HEK293T (cell line): ENCODE results near the gene GATA3.

Source experiments
- CTCF ChIA-PET: fragments of 350-600 bp; formaldehyde crosslinking; extraction: SDS; loops from one replicate; lab custom pipeline; 2021; ENCODE audit warnings: antibody characterized with exemption, inconsistent platforms; lab: Yijun Ruan, JAX
- POLR2A ChIA-PET: fragments of 350-600 bp; formaldehyde crosslinking; extraction: SDS; loops from one replicate; lab custom pipeline; 2020; ENCODE audit warnings: antibody characterized with exemption, inconsistent platforms; lab: Yijun Ruan, JAX
- DNase-seq: peaks from one replicate; pipeline ENCODE4 v3.0.0; 2012; ENCODE audit warnings: mixed read lengths; ENCODE audit errors: extremely low spot score
- ARNT ChIP-seq: fragments of 450-650 bp; IDR thresholded peaks from 2 replicates; pipeline ENCODE4 v1.6.1; 2017; ENCODE audit warnings: mild to moderate bottlenecking
- BHLHE40 ChIP-seq: fragments of 450-650 bp; IDR thresholded peaks from 2 replicates; pipeline ENCODE4 v1.6.1; 2016; ENCODE audit warnings: mild to moderate bottlenecking, moderate library complexity, borderline replicate concordance
- CTBP1 ChIP-seq: fragments of 450-650 bp; IDR thresholded peaks from 2 replicates; pipeline ENCODE4 v1.6.1; 2016; ENCODE audit warnings: borderline replicate concordance
- ELF4 ChIP-seq: fragments of 450-650 bp; IDR thresholded peaks from 2 replicates; pipeline ENCODE4 v1.6.1; 2017; ENCODE audit warnings: antibody characterized with exemption
- FOXA1 ChIP-seq: fragments of 450-650 bp; IDR thresholded peaks from 2 replicates; pipeline ENCODE4 v1.6.1; 2016; ENCODE audit warnings: mild to moderate bottlenecking
- FOXK2 ChIP-seq: fragments of 450-650 bp; IDR thresholded peaks from 2 replicates; pipeline ENCODE4 v1.6.1; 2016; ENCODE audit warnings: mild to moderate bottlenecking
- FOXM1 ChIP-seq: fragments of 450-650 bp; IDR thresholded peaks from 2 replicates; pipeline ENCODE4 v1.6.1; 2017; ENCODE audit warnings: mild to moderate bottlenecking, borderline replicate concordance
- HDGF ChIP-seq: fragments of 450-650 bp; IDR thresholded peaks from 2 replicates; pipeline ENCODE4 v1.6.1; 2017; ENCODE audit warnings: antibody characterized with exemption, borderline replicate concordance
- L3MBTL2 ChIP-seq: fragments of 450-650 bp; conservative IDR thresholded peaks from 2 replicates; pipeline ENCODE4 v1.6.1; 2016; ENCODE audit warnings: mild to moderate bottlenecking
- LEF1 ChIP-seq: fragments of 450-650 bp; IDR thresholded peaks from 2 replicates; pipeline ENCODE4 v1.6.1; 2017; ENCODE audit warnings: mild to moderate bottlenecking, borderline replicate concordance
- NFRKB ChIP-seq: fragments of 450-650 bp; IDR thresholded peaks from 2 replicates; pipeline ENCODE4 v1.6.1; 2016; ENCODE audit warnings: mild to moderate bottlenecking, moderate library complexity
- SP1 ChIP-seq: fragments of 450-650 bp; IDR thresholded peaks from 2 replicates; pipeline ENCODE4 v1.6.1; 2017
- SUZ12 ChIP-seq: fragments of 450-650 bp; IDR thresholded peaks from 2 replicates; pipeline ENCODE4 v1.6.1; 2016; ENCODE audit warnings: mild to moderate bottlenecking
- TARDBP ChIP-seq: fragments of 450-650 bp; IDR thresholded peaks from 2 replicates; pipeline ENCODE4 v1.6.1; 2016
- ZNF384 ChIP-seq: fragments of 450-650 bp; IDR thresholded peaks from 2 replicates; pipeline ENCODE4 v1.6.1; 2016
- TF ChIP-seq, protein P1 (sequence below): fragments of 450-650 bp; IDR thresholded peaks from 2 replicates; pipeline ENCODE4 v1.6.1; 2016

GATA3 gene

DNA sequence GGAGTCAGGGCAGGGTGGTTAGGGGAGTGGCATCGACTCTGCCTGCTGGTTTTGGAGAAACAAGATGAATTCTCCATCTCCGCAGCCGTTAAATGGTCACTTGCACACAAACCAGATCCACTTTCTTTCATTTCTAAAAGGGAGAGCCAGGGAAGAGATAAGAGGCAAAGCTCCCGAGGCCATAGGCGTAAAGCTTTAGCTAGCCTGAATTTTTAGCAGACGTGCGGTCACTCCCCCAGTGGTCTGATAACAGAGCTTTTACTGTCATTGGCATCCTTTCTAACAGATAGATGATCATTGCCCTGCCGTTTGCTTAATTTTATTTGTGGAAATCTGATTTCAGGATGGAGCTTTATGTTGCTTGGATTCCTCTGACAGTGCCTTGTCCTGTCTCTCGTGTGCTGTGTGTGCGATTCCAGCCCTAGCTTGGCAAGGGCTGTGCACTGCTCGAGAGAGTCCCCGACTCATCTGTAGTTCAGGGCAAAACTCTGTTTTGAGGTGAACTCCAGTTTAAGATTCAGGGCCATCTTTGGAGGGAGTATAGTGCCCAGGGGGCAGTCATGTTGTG is 62.5 kb downstream of the GATA3 start:
- CTCF ChIA-PET, result interaction anchor here (0.6 kb wide), 1 partner anchor 376 kb away, joined by 3 read pairs; no protein-coding TSS in a partner anchor
- POLR2A ChIA-PET, result no interaction called here
- TF ChIP-seq, protein P1, sequence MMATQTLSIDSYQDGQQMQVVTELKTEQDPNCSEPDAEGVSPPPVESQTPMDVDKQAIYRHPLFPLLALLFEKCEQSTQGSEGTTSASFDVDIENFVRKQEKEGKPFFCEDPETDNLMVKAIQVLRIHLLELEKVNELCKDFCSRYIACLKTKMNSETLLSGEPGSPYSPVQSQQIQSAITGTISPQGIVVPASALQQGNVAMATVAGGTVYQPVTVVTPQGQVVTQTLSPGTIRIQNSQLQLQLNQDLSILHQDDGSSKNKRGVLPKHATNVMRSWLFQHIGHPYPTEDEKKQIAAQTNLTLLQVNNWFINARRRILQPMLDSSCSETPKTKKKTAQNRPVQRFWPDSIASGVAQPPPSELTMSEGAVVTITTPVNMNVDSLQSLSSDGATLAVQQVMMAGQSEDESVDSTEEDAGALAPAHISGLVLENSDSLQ, result no peak
- no peak for TF ChIP-seq SUZ12
- no peak for DNase-seq

- DNase-seq, result no peak
- POLR2A ChIA-PET, result no interaction called here
- TF ChIP-seq ARNT (no peak), BHLHE40 (no peak), HDGF (no peak), SP1 (no peak), TARDBP (no peak), L3MBTL2 (no peak), LEF1 (no peak), SUZ12 (no peak), CTBP1 (no peak), FOXM1 (no peak), NFRKB (no peak), FOXA1 (no peak), ELF4 (no peak), ZNF384 (no peak), FOXK2 (no peak)
- TF ChIP-seq, protein P1, result no peak
- CTCF ChIA-PET, result no interaction called here
These were observed 66.9 kb downstream of the GATA3 start for GRCh38 chr10:8121201-8121890.

DNA sequence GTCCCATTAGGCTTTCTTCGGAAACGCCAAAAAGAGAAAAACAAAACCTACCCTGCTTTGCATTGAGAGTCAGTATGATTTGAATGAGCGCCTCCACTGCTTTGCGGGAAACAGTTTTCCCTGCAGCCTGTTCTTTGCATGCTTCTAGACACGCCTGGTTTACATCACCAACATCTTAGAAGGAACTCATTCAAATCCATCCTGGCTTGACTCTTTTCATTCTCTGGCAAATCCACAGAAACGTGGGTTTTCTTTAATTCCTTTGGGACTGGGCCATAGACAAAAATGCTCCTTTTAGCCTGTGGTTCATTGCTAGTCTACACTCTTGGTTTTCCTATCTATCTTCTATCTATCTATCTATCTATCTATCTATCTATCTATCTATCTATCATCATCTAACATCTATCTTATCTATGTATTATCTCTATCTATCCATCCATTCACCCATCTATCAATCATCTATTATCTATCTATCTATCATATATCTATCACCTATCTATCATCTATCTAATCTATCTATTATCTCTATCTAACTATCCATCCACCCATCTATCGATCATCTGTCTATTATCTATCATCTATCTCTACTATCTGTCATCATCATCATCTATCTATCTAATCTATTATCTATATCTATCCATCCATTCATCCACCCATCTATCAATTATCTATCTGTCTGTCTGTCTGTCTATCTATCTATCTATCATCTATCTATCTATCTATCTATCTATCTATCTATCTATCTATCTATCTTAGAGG is 68.3 kb downstream of the GATA3 start:
- no peak for DNase-seq
- ChIA-PET POLR2A (no interaction called here), CTCF (no interaction called here)
- TF ChIP-seq, protein P1, result no peak
- no peak for TF ChIP-seq NFRKB
- no peak for TF ChIP-seq ELF4
- TF ChIP-seq FOXK2, result no peak
- no peak for TF ChIP-seq CTBP1

DNA sequence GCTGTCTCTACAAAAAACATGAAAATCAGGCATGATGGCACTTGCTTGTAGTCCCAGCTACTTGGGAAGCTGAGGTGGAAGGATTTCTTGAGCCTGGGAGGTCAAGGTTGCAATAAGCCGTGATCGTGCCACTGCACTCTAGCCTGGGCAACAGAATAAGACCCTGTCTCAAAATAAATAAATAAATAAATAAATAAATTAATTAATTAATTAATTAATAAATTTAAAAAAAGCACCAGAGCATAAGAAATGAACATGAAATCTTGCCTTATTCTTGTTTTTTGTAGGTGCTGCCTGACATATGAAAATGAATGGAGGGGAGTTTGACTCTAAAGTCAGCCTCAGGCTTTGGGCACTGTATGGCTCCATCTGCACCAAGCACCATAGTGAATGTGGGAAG is 69.9 kb downstream of the GATA3 start:
- no peak for DNase-seq
- ChIA-PET POLR2A (interaction anchor here (0.6 kb wide), 1 partner anchor 292 kb away, joined by 3 read pairs; no protein-coding TSS in a partner anchor), CTCF (no interaction called here)
- no peak for TF ChIP-seq LEF1
- TF ChIP-seq BHLHE40, result no peak
- no peak for TF ChIP-seq FOXM1
- no peak for TF ChIP-seq FOXA1
- no peak for TF ChIP-seq ZNF384
- no peak for TF ChIP-seq L3MBTL2
- no peak for TF ChIP-seq ARNT
- TF ChIP-seq FOXK2, result no peak
- no peak for TF ChIP-seq SP1
- no peak for TF ChIP-seq NFRKB
- TF ChIP-seq ELF4, result no peak
- TF ChIP-seq CTBP1, result no peak
- TF ChIP-seq, protein P1, result no peak
- TF ChIP-seq TARDBP, result no peak
